ENCODE data around the gene SIK3. TPM values are rescaled to one million over a fixed set of nuclear protein-coding genes. Genes with fewer than 3 reads are reported as not detected.
"Not testable (repeated sequence)": the region's sequence is repeated elsewhere in the genome, so short reads cannot be mapped to it uniquely, and the experiment has no call there.

Gene SIK3
- total RNA-seq, 1 donor from 2014 or later: 16.7 TPM

GRCh38 chr11:117042689-117043088 is 55.5 kb downstream of the SIK3 start:
- DNase-seq: no peak

GRCh38 chr11:117039900-117040299 is 58.3 kb downstream of the SIK3 start:
- no peak for DNase-seq

- no peak for DNase-seq
Observed at GRCh38 chr11:117039270-117039669, 59.0 kb downstream of the SIK3 start.

DNA sequence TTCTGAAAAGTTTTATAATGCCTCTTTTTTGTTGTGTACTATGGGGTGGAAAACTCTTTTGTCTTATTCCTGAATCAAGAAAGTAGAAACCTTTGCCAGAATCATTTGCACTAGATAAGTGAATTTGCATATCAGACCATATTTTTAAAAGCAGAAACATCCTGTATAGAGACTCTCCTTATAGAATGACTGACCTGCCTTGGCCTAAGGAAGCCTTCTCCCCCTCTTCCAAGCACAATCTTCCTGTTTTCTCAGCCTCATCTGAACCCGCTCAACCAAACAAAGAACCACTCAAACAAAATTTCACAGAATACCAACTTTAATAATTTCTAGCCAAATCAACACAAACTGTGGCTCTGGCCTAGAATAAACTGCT is 60.3 kb downstream of the SIK3 start:
- DNase-seq: peak; percentile 33

DNA sequence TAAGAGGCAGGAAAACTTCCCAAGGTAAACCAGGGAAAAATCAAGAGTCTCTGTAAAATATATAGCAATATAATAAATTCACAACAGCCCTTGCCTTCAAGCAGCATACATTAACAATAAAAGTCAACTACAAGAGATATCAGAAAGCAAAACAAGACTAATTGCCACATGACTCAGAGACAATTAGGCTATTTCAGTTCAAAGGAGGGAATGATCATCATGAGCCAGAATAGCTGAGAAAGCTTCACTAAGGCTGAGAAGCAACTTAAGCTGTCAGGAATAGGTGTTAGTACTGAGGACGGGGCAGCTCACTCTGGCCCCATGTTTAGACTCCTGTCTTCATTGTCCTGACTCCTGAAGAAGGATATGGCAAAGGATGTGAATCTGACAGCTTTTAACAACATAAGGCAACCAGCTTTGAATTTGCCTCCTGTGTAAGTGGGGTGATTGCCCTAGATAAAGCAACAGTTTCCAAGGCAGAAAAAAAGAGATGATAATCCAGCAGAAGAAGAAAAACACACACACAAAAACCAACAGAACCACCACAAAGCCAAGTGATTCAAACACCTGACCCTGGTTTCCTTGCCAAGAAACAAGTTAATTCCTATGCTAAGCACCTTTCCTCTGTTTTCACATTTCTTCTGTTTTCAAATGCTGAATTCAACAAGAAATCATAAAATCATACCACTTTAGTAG is 60.8 kb downstream of the SIK3 start:
- DNase-seq: peak; percentile 48

- no peak for DNase-seq
Observed at GRCh38 chr11:117034901-117035300, 63.3 kb downstream of the SIK3 start.

DNA sequence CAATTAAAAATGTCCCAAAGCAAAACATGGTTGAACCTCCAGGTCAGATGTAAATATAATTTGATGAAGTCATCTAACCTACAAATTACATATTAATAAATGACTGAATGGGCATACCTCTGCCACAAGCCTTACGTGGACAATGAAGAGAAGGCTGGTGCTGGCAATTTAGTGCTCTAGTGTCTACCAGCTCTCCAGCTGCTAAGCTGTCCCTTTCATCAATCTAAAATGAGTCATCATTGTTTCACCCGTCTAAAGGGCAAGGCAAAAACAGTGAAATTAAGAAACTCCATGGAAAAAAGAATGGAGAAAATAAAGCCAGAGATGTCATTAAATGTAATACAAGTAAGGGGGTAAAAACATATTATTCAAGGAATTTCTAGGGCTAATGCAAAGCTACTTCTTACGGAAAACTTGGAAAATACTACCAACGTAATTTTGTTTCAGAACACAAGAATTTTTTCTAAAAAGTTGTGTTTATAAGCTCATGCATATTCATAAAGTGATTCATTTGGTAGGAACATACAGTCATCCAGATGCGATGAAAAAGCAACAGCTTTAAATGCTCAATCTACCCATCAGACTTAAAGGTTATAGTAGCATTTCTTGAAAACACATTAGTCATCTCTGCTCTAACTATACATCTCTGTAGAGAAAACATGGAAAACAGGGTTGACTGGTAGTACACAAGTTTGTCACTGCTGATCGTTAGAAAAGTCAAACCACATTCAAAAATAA is 71.5 kb downstream of the SIK3 start:
- no peak for DNase-seq

DNA sequence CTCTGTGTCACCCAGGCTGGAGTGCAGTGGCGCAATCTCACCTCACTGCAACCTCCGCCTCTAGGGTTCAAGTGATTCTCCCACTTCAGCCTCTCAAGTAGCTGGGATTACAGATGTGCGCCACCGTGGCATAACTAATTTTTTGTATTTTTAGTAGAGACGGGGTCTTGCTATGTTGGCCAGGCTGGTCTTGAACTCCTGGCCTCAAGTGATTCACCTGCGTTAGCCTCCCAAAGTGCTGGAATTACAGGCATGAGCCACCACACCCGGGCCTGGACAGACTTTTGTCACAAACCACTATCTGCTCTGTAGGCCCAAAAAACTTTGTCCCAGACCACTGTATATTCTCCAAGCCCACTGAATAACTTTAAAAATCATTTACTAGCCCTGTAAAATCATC is 74.5 kb downstream of the SIK3 start:
- DNase-seq: not testable (repeated sequence)

DNA sequence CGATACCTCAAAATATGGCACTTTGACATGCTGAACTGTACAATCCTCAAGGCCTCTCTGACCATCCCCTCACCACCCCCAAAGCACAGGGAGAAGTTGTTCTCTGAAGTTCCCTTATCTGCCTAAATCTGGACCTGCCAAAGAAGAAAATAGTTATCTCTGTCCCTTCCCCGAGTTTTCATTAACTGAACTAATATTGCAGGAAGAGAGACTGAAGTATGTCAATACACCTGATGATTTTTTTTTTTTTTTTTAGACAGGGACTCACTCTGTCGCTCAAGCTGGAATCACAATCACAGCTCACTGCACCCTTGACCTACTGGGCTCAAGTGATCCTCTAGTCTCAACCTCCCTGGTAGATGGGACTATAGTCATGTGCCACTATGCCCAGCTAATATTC is 75.0 kb downstream of the SIK3 start:
- DNase-seq: no peak

DNA sequence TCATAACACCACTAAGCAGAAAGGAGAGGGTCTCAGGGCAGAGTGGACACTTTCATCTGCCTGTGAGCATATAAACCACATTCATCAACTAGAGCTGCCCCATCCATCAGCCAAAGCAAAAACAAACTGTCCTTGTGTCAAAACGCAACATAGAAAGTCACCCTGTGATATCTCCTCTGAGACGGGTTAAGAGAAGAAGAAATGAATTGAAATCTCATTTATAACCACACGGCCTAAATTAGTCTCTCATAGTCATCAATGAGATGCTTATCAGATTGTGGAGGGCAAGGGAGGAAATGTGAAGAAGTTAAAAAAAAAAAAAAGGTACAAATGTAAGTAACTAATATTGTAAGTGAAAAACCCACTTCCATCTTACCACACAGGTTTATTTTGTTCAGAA is 75.7 kb downstream of the SIK3 start:
- DNase-seq: no peak

DNA sequence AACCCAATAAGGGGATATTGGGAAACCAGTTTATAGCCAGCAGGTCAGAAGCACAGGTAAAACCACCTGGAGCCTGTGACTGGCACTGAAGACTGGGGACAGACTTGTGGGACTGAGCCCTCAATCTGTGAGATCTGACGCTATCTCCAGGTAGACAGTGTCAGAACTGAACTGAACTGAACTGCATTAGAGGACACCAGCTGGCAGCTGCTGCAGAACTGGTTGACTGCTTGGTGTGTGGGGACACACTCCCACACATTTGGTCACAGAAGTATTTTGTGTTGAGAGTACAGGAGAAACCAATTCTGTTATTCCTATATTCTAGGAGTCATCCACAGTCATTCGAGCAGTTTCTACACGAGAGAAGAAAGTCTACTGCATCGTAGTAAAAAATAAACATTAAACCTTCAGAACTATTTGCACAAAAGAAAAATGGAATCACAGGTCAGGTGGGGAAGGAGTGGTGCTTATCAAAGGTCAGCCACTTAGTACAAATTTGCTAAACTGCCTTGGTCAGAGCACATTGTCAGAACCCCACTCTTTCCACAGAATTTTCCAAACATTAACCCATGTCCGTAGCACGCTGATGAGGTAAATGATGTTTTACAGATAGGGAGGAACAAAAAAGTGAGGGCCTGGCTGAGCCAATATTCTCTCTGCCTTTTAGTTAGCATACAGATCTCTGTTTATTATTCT is 77.2 kb downstream of the SIK3 start:
- DNase-seq: no peak

GRCh38 chr11:117020287-117020686 is 77.9 kb downstream of the SIK3 start:
- DNase-seq: no peak

GRCh38 chr11:117019871-117020270 is 78.4 kb downstream of the SIK3 start:
- DNase-seq: no peak

- no peak for DNase-seq
Observed at GRCh38 chr11:117017456-117017855, 80.8 kb downstream of the SIK3 start.

- no peak for DNase-seq
Observed at GRCh38 chr11:117016747-117017146, 81.5 kb downstream of the SIK3 start.

DNA sequence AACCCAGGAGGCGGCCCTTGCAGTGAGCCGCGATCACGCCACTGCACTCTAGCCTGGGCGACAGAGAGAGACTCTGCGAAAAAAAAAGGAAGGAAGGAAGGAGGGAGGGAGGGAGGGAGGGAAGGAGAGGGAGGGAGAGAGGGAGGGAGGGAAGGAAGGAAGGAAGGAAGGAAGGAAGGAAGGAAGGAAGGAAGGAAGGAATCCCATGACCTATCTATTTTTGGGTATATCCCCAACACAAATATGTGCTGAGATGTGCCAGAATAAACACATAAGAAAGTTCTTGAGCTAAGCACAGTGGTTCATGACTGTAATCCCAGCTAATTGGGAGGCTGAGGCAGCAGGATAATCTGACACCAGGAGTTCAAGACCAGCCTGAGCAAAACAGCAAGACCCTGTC is 82.0 kb downstream of the SIK3 start:
- no peak for DNase-seq

DNA sequence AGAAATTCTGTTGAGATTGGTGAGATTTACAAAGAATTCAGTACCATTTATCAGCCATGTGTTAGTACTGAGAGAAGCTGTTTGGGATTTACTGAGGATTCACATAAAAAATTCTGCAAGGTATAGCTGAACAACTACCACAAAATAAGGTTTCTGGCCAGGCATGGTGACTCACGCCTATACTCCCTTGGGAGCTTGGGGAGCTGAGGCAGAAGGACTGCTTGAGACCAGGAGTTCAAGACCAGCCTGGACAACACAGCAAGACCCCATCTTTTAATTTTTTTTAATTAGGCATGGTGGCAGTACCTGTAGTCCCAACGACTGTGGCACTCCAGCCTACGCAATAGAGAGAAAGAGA is 86.7 kb downstream of the SIK3 start:
- peak; percentile 68 for DNase-seq

GRCh38 chr11:117010808-117011540 is 87.3 kb downstream of the SIK3 start:
- DNase-seq: peak; percentile 69

DNA sequence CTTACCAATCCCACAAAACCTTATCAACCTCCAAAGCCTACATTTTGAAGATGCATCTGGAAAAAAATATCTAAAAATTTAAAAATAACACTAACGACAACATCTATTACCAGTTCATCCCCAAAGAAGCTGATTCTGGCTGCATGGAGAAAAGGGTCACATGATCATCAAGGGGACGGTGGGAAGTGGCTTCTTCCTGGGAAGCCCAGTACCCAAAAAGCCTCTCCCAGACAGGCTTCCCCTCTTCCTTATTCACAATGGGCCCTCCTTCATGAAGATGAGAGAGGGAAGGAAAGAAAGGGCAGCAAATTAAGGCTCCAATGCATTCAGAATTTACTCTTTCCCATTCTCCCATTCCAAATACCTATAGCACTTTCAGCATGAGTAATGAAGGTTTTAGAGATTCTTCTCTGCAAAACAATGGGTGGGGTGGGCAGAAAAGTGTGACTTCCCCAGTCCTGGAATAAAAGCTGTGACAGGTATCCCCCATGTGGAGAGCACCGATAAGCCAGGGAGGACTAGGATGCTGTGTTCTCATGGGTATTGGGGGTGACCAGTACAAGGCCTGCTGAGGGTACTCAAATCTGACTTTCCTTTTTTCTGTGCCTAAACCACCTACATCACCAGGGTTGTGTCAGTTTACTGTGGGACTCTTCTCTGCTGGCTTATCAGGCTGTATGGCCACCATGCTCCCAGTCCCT is 88.2 kb downstream of the SIK3 start:
- DNase-seq: no peak

DNA sequence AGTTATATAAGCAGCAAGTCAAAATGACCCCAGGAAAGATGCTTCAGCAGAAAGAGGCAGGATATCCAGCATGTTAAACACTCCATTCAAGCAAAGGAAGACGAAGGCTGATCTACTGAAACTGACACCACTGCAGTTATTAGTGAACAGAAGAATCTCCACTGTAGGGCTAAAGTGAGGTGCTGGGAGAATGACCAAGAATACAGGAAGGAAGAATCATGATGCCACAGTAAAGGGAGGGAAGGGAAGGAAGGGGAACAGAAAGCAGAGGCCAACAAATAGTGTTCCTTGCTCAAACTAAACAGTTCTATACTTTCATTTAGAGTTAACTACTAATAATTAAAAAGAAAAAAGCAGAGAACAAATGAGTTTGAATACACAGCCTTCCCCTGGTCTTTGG is 92.5 kb downstream of the SIK3 start:
- DNase-seq: no peak

- no peak for DNase-seq
Observed at GRCh38 chr11:117002639-117003299, 95.5 kb downstream of the SIK3 start.

Data from dermis blood vessel endothelial cell (primary cell).